NB4 (cell line): ENCODE results near the gene C12orf60.

Experiments used
- TF ChIP-seq, protein P1 (sequence below): IDR thresholded peaks from one replicate; pipeline ENCODE4 v1.5.1; 2012; ENCODE audit warnings: low read depth, low read length
- TF ChIP-seq, protein P2 (sequence below): IDR thresholded peaks from 2 replicates; pipeline ENCODE4 v1.6.1; 2011; ENCODE audit warnings: low read depth, low read length

DNA sequence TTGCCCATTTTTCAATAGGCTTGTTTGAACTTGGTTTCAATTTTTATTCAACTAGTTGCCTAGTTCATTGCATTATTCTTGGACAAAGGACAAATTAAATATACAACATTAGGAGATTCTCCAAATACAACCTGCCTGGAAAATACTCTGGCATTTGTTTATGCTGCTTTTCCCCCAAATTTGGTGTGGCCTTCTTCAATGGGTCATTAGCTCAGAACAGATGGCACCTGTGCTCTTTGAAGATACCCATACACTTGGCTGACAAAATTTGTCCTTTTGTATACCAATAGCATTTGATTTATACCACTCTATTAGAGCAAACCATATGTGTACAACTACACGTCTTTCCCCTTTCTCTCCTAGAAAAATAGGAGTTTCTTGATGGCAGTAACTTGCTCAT, 35.9 kb upstream of the C12orf60 start:
- TF ChIP-seq, protein P1, sequence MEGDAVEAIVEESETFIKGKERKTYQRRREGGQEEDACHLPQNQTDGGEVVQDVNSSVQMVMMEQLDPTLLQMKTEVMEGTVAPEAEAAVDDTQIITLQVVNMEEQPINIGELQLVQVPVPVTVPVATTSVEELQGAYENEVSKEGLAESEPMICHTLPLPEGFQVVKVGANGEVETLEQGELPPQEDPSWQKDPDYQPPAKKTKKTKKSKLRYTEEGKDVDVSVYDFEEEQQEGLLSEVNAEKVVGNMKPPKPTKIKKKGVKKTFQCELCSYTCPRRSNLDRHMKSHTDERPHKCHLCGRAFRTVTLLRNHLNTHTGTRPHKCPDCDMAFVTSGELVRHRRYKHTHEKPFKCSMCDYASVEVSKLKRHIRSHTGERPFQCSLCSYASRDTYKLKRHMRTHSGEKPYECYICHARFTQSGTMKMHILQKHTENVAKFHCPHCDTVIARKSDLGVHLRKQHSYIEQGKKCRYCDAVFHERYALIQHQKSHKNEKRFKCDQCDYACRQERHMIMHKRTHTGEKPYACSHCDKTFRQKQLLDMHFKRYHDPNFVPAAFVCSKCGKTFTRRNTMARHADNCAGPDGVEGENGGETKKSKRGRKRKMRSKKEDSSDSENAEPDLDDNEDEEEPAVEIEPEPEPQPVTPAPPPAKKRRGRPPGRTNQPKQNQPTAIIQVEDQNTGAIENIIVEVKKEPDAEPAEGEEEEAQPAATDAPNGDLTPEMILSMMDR: no peak
- TF ChIP-seq, protein P2, sequence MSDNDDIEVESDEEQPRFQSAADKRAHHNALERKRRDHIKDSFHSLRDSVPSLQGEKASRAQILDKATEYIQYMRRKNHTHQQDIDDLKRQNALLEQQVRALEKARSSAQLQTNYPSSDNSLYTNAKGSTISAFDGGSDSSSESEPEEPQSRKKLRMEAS: no peak
